ENCODE data around the gene TSPO2. TPM values are rescaled to one million over a fixed set of nuclear protein-coding genes. Genes with fewer than 3 reads are reported as not detected.

The TSPO2 gene
- total and polyA plus RNA-seq, 2 donors (not counting 3 experiments of a cell fraction or from before 2014, with no cell fraction given) = not detected

- DNase-seq (ENCODE audit: low read depth, low spot score) (no peak), FAIRE-seq (no peak)
- Histone ChIP-seq H3K4me2 (ENCODE audit: insufficient read depth, low read length) (no peak overlapping the region), H3K36me3 (ENCODE audit: control insufficient read depth in 2 of 2, extremely low read depth in 1 of 2, insufficient read depth in 2 of 2, low read length in 2 of 2) (no peaks in the 10 kb centered on the region), H3K4me3 (replicated peaks in 1 of 3; ENCODE audit: insufficient read depth in 1 of 3, low read depth in 1 of 3, low read length in 3 of 3) (no peak overlapping the region), H3K9me3 (replicated peaks; ENCODE audit: control insufficient read depth, insufficient read depth, low read length) (no peaks in the 10 kb centered on the region), H2AFZ (ENCODE audit: low read depth, low read length) (no peak overlapping the region), H3K79me2 (ENCODE audit: control insufficient read depth, insufficient read depth, low read length) (no peaks in the 10 kb centered on the region), H3K9me1 (replicated peaks; ENCODE audit: control insufficient read depth, extremely low read depth, insufficient read depth, low read length) (no peaks in the 10 kb centered on the region), H3K27ac (ENCODE audit: insufficient read depth, low read depth, low read length) (no peak overlapping the region), H3K9ac (replicated peaks; ENCODE audit: extremely low read depth, insufficient read depth, low read length) (no peak overlapping the region), H3K27me3 (ENCODE audit: control insufficient read depth in 2 of 2, insufficient read depth in 2 of 2, low read length in 2 of 2) (peaks cover 0 to 2% of the 10 kb centered on the region in 2 experiments), H3K4me1 (ENCODE audit: control insufficient read depth, extremely low read depth, insufficient read depth, low read length) (peaks cover 6% of the 10 kb centered on the region), H4K20me1 (replicated peaks; ENCODE audit: control insufficient read depth, extremely low read depth, insufficient read depth, low read length) (no peaks in the 10 kb centered on the region)
- dilution Hi-C loops (cut with MboI; ENCODE audit: extremely low pct_ligation_motif_present, low sequenced_read_pairs) = no loop called here
- POLR2A ChIA-PET = no interaction called here
- intact Hi-C loops (cut with micrococcal nuclease) = loop anchor here (5.0 kb wide), 3 partner anchors 179 to 1679 kb away; no protein-coding TSS in a partner anchor
- CTCF ChIA-PET = interaction anchor here (0.6 to 4.2 kb wide), 5 partner anchors 7 to 476 kb away, joined by 3 to 21 read pairs (median 12); no protein-coding TSS in a partner anchor
- TF ChIP-seq MAX (IDR thresholded peaks at IDR 0.05; ENCODE audit: insufficient read depth, insufficient read length) (no peak), EZH2 (IDR thresholded peaks at IDR 0.05; ENCODE audit: borderline replicate concordance, low read depth, low read length, severe bottlenecking) (no peak), FOS (IDR thresholded peaks at IDR 0.05; ENCODE audit: borderline replicate concordance, insufficient read depth, low read length) (no peak), JUN (IDR thresholded peaks at IDR 0.05; ENCODE audit: borderline replicate concordance, insufficient read depth, insufficient read length, low read depth) (no peak), POLR2A (IDR thresholded peaks at IDR 0.05; ENCODE audit: low read depth, low read length) (no peak), POLR2AphosphoS5 (IDR thresholded peaks at IDR 0.05; ENCODE audit: insufficient read depth, low read depth, low read length) (no peak), GATA2 (IDR thresholded peaks at IDR 0.05; ENCODE audit: insufficient read depth, insufficient read length, low read depth, low read length) (no peak)
- BruUV-seq (replicated peaks) = no TSS peak
Observed at GRCh38 chr6:41025966-41026530, 16.2 kb upstream of the TSPO2 start.
